Measurements from ENCODE around the gene RAB40C.

- TF ChIP-seq CTCF (IDR thresholded peaks at IDR 0.05; ENCODE audit: poor library complexity) (no peak), EZH2 (IDR thresholded peaks at IDR 0.05; ENCODE audit: borderline replicate concordance) (no peak), EZH2phosphoT487 (IDR thresholded peaks at IDR 0.05; ENCODE audit: low read depth, severe bottlenecking, unreplicated experiment) (no peak)
These were observed 27.6 kb upstream of the RAB40C start for GRCh38 chr16:561957-562938.

Data from hepatocyte (in vitro differentiated cells).